HepG2 (cell line): ENCODE measurements around the gene PTPRM. TPM values are rescaled to one million over a fixed set of nuclear protein-coding genes. Genes with fewer than 3 reads are reported as not detected.

ENCODE experiments used
- ATAC-seq: fragments of 200-7000 bp; cut with Tn5 transposase; 3 replicates; pipeline ENCODE4 v1.9.1; 2020; ENCODE audit warnings: mild to moderate bottlenecking, moderate library complexity
- BruUV-seq: library from RNA; stranded (reverse); fragments of 400-500 nt; replicated peaks from 2 replicates; lab custom pipeline; 2021; lab: Mats Ljungman, UMichigan
- CTCF ChIA-PET: fragments of 300-600 bp; formaldehyde crosslinking; extraction: SDS; loops from one replicate; lab custom pipeline; 2021; ENCODE audit warnings: low total read pairs, inconsistent platforms, low intra/inter-chr PET ratio; lab: Yijun Ruan, JAX
- POLR2A ChIA-PET: fragments of 350-600 bp; sonication (Branson Sonifier 250); formaldehyde crosslinking; loops from one replicate; lab custom pipeline; 2020; ENCODE audit warnings: antibody characterized with exemption, inconsistent platforms; lab: Yijun Ruan, JAX
- DNase-seq: peaks from one replicate; pipeline ENCODE4 v3.0.0-alpha.2; 2015; ENCODE audit warnings: low spot score
- FAIRE-seq: peaks from 3 replicates; lab custom pipeline; 2011; peaks lifted over from hg19 to GRCh38; lab: Jason Lieb, UNC
- H2AFZ ChIP-seq: one replicate; pipeline ENCODE4 v1.6.1; 2011; ENCODE audit warnings: low read length, inconsistent platforms
- H3K27ac ChIP-seq: fragments of 300-600 bp; 3 replicates; pipeline ENCODE4 v1.8.0; 2011; ENCODE audit warnings: mixed run types, mild to moderate bottlenecking, mixed read lengths, low read length, inconsistent platforms; ENCODE audit not compliant: insufficient read depth; ENCODE audit errors: extremely low read length
- H3K27me3 ChIP-seq, 2 experiments: fragments of 200-600 bp in 1 of 2; 2 replicates in 1 of 2; 3 replicates in 1 of 2; pipeline versions ENCODE4 v1.6.0 to v1.8.0; 2011; ENCODE audit warnings: low read length in 2 of 2, mild to moderate bottlenecking in 2 of 2, moderate library complexity in 2 of 2, inconsistent platforms in 1 of 2; ENCODE audit not compliant: insufficient read depth in 2 of 2, control insufficient read depth in 1 of 2
- H3K36me3 ChIP-seq, 2 experiments: fragments of 200-600 bp in 1 of 2; replicated peaks in 1 of 2; 2 replicates in 1 of 2; 3 replicates in 1 of 2; pipeline versions ENCODE4 v1.5.1 to v1.8.0; 2011; ENCODE audit warnings: low read length in 2 of 2, inconsistent platforms in 1 of 2; ENCODE audit not compliant: insufficient read depth in 2 of 2, control insufficient read depth in 1 of 2
- H3K4me1 ChIP-seq: 2 replicates; pipeline ENCODE4 v1.5.1; 2012; ENCODE audit warnings: low read length, inconsistent platforms; ENCODE audit not compliant: insufficient read depth
- H3K4me2 ChIP-seq: 2 replicates; pipeline ENCODE4 v1.6.0; 2011; ENCODE audit warnings: low read depth, low read length, inconsistent platforms
- H3K4me3 ChIP-seq, 3 experiments: fragments of 200-600 bp in 1 of 3; sonication (generic), shearing (Covaris generic) in 1 of 3; replicated peaks in 1 of 3; 2 replicates each; pipeline ENCODE4 v1.5.1; 2011 to 2016; ENCODE audit warnings: low read length in 3 of 3, inconsistent platforms in 2 of 3, low read depth in 2 of 3, mild to moderate bottlenecking in 2 of 3, control low read depth in 1 of 3, mixed read lengths in 1 of 3; ENCODE audit not compliant: insufficient read depth in 1 of 3
- H3K79me2 ChIP-seq: one replicate; pipeline ENCODE4 v1.6.1; 2011; ENCODE audit warnings: low read length, inconsistent platforms; ENCODE audit not compliant: insufficient read depth
- H3K9ac ChIP-seq: 2 replicates; pipeline ENCODE4 v1.6.0; 2011; ENCODE audit warnings: mild to moderate bottlenecking, low read depth, low read length, inconsistent platforms; ENCODE audit not compliant: insufficient read depth
- H3K9me3 ChIP-seq: 2 replicates; pipeline ENCODE4 v1.5.1; 2012; ENCODE audit warnings: mild to moderate bottlenecking, low read length
- H4K20me1 ChIP-seq: 2 replicates; pipeline ENCODE4 v1.6.0; 2011; ENCODE audit warnings: inconsistent platforms, mild to moderate bottlenecking, low read length, moderate library complexity; ENCODE audit not compliant: insufficient read depth
- FIP1L1 ChIP-seq: fragments of 200-400 bp; formaldehyde crosslinking; IDR thresholded peaks from 2 replicates; pipeline ENCODE4 v1.6.1; 2018; ENCODE audit warnings: low read depth, mild to moderate bottlenecking, low read length, moderate library complexity, borderline replicate concordance; ENCODE audit not compliant: insufficient read depth
- HIVEP1 ChIP-seq: sonication (generic); formaldehyde crosslinking; IDR thresholded peaks from 2 replicates; pipeline ENCODE4 v1.4.0; 2020; ENCODE audit warnings: mild to moderate bottlenecking, missing genetic modification reagents
- NFIC ChIP-seq: IDR thresholded peaks from 2 replicates; pipeline ENCODE4 v1.6.1; 2012; ENCODE audit warnings: mild to moderate bottlenecking, low read length, inconsistent platforms
- NR2F2 ChIP-seq: IDR thresholded peaks from 2 replicates; pipeline ENCODE4 v1.6.1; 2012; ENCODE audit warnings: low read depth, inconsistent platforms, borderline replicate concordance
- SIN3A ChIP-seq: IDR thresholded peaks from 2 replicates; pipeline ENCODE4 v1.6.1; 2011; ENCODE audit warnings: low read depth, mild to moderate bottlenecking, control low read depth, low read length, borderline replicate concordance
- SNAPC2 ChIP-seq: sonication (generic); formaldehyde crosslinking; IDR thresholded peaks from 2 replicates; pipeline ENCODE4 v1.8.1; 2022; ENCODE audit warnings: mild to moderate bottlenecking, missing genetic modification reagents
- SOX5 ChIP-seq: IDR thresholded peaks from 2 replicates; pipeline ENCODE4 v1.6.1; 2016; ENCODE audit warnings: borderline replicate concordance
- SP2 ChIP-seq: sonication (generic); formaldehyde crosslinking; IDR thresholded peaks from 2 replicates; pipeline ENCODE4 v1.5.1; 2020; ENCODE audit warnings: mild to moderate bottlenecking, missing genetic modification reagents
- TRIM24 ChIP-seq: sonication (generic); formaldehyde crosslinking; IDR thresholded peaks from 2 replicates; pipeline ENCODE4 v1.8.0; 2022; ENCODE audit warnings: mild to moderate bottlenecking, missing genetic modification reagents
- XBP1 ChIP-seq: sonication (generic); formaldehyde crosslinking; IDR thresholded peaks from 2 replicates; pipeline ENCODE4 v1.5.0; 2020; ENCODE audit warnings: missing genetic modification reagents
- ZBTB20 ChIP-seq: sonication (generic); formaldehyde crosslinking; IDR thresholded peaks from 2 replicates; pipeline ENCODE4 v1.8.1; 2023; ENCODE audit warnings: missing genetic modification reagents, low read depth, mild to moderate bottlenecking, borderline replicate concordance
- ZBTB7A ChIP-seq: sonication (generic); formaldehyde crosslinking; IDR thresholded peaks from 2 replicates; pipeline ENCODE4 v1.8.0; 2022; ENCODE audit warnings: mild to moderate bottlenecking, missing genetic modification reagents
- ZMAT3 ChIP-seq: sonication (generic); formaldehyde crosslinking; conservative IDR thresholded peaks from 2 replicates; pipeline ENCODE4 v1.7.0; 2021; ENCODE audit warnings: missing genetic modification reagents
- ZNF282 ChIP-seq: fragments of 450-650 bp; IDR thresholded peaks from 2 replicates; pipeline ENCODE4 v1.6.1; 2018; ENCODE audit not compliant: partially characterized antibody
- ZNF446 ChIP-seq: sonication (generic); formaldehyde crosslinking; IDR thresholded peaks from 2 replicates; pipeline ENCODE4 v1.5.0; 2020; ENCODE audit warnings: mild to moderate bottlenecking, missing genetic modification reagents
- ZNF468 ChIP-seq: sonication (generic); formaldehyde crosslinking; IDR thresholded peaks from 2 replicates; pipeline ENCODE4 v1.8.0; 2022; ENCODE audit warnings: mild to moderate bottlenecking, moderate library complexity, missing genetic modification reagents
- ZNF556 ChIP-seq: sonication (generic); formaldehyde crosslinking; IDR thresholded peaks from 2 replicates; pipeline ENCODE4 v1.4.0; 2020; ENCODE audit warnings: mild to moderate bottlenecking, missing genetic modification reagents, borderline replicate concordance
- ZNF660 ChIP-seq: sonication (generic); formaldehyde crosslinking; IDR thresholded peaks from 2 replicates; pipeline ENCODE4 v1.5.1; 2020; ENCODE audit warnings: mild to moderate bottlenecking, low read depth, missing genetic modification reagents, borderline replicate concordance
- ZSCAN21 ChIP-seq: sonication (generic); formaldehyde crosslinking; IDR thresholded peaks from 2 replicates; pipeline ENCODE4 v1.8.0; 2022; ENCODE audit warnings: mild to moderate bottlenecking, missing genetic modification reagents, moderate library complexity, borderline replicate concordance
- WGBS: methylation state at CpG from one replicate; pipeline ENCODE4 v1.1.6; 2017; ENCODE audit warnings: low lambda C conversion rate; 5-methylcytosine and 5-hydroxymethylcytosine counted together
- in situ Hi-C: cut with HindIII; loops from 2 replicates; pipeline ENCODE4 v1.10.0; 2017; ENCODE audit warnings: low pct_unique_long_range_greater_than_20kb; ENCODE audit not compliant: extremely low pct_ligation_motif_present
- intact Hi-C: fragments of 100-400 bp; cut with micrococcal nuclease; formaldehyde crosslinking; loops from one replicate; pipeline ENCODE4 v1.10.0; 2022; ENCODE audit not compliant: unreplicated experiment
- polyA plus RNA-seq, 8 experiments: library from polyadenylated mRNA; depleted of rRNA in 3 of 8; stranded (reverse) in 7 of 8; unstranded in 1 of 8; fragments of >200 nt; fragmentation: Illumina TruSeq in 4 of 8; extraction: Trizol in 4 of 8; gene quantifications; 2 replicates each; pipeline versions ENCODE4 v1.2.1 to v1.2.3, GENCODE V29; 2011 to 2016; ENCODE audit warnings: low read depth in 4 of 8, missing spikeins in 1 of 8, mixed read lengths in 1 of 8; ENCODE audit not compliant: insufficient read depth in 1 of 8
- total RNA-seq, 5 experiments: library from RNA; depleted of rRNA; stranded (reverse); fragments of >200 nt; fragmentation: Illumina TruSeq; extraction: Trizol; gene quantifications; 2 replicates each; pipeline ENCODE4 v1.2.3, GENCODE V29; 2016; ENCODE audit warnings: low read depth in 1 of 5
- TF ChIP-seq, protein P1 (sequence below): sonication (generic); formaldehyde crosslinking; IDR thresholded peaks from 2 replicates; pipeline ENCODE4 v1.8.0; 2022; ENCODE audit warnings: missing genetic modification reagents, mild to moderate bottlenecking, borderline replicate concordance

Gene PTPRM
- total and polyA plus RNA-seq, 2 of the 13 experiments (the other 11 are each of a cell fraction or from before 2014, with no cell fraction given) = 12.6 to 108 TPM

DNA sequence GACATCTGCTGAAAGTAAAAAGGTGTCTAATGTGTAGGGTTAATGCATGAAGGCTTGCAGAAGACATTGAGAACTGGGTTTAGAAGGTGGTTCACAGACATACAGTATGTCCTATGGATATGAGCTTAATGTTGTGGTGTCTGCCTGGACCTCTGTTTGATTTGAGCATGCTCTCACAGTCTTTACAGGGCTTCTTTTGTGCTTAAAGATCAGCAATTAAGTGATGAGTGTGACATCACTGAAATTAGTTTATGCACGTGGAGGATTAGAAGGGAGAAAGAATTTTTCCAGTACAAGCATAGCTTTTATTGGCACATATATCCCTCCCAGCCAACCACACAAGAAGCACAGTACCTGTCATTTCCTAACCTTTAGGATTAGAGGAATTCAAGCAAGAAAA, 674.6 kb downstream of the PTPRM start:
- H3K9ac ChIP-seq = no peak overlapping the region
- no peak for ATAC-seq
- no peak for TF ChIP-seq NFIC
- TF ChIP-seq HIVEP1 (CRISPR knock-in tag) = no peak
- TF ChIP-seq XBP1 (CRISPR knock-in tag) = no peak
- TF ChIP-seq ZSCAN21 (CRISPR knock-in tag) = no peak
- TF ChIP-seq SOX5 (CRISPR knock-in tag) = no peak
- TF ChIP-seq ZNF446 = no peak
- no peak for TF ChIP-seq ZBTB7A
- TF ChIP-seq TRIM24 (CRISPR knock-in tag) = no peak
- no peak for TF ChIP-seq SP2
- no peak for TF ChIP-seq SIN3A
- no peak for TF ChIP-seq FIP1L1
- no peak for TF ChIP-seq ZNF282
- TF ChIP-seq, protein P1, sequence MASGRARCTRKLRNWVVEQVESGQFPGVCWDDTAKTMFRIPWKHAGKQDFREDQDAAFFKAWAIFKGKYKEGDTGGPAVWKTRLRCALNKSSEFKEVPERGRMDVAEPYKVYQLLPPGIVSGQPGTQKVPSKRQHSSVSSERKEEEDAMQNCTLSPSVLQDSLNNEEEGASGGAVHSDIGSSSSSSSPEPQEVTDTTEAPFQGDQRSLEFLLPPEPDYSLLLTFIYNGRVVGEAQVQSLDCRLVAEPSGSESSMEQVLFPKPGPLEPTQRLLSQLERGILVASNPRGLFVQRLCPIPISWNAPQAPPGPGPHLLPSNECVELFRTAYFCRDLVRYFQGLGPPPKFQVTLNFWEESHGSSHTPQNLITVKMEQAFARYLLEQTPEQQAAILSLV (CRISPR knock-in tag) = no peak
- no peak for TF ChIP-seq ZNF468 (CRISPR knock-in tag)
- no peak for TF ChIP-seq SNAPC2
- TF ChIP-seq ZBTB20 (CRISPR knock-in tag) = no peak
- TF ChIP-seq ZNF660 (CRISPR knock-in tag) = no peak
- no peak for TF ChIP-seq NR2F2
- TF ChIP-seq ZMAT3 = no peak
- TF ChIP-seq ZNF556 (CRISPR knock-in tag) = no peak
- TF ChIP-seq, all 625 proteins: peak for 0
- intact Hi-C loops (no loop called here), in situ Hi-C loops (loop anchor here (25.0 kb wide), 1 partner anchor 104 kb away; no protein-coding TSS in a partner anchor)
- H3K9me3 ChIP-seq = no peaks in the 10 kb centered on the region
- ChIA-PET POLR2A (no interaction called here), CTCF (no interaction called here)
- no peak overlapping the region for H3K4me3 ChIP-seq
- no peaks in the 10 kb centered on the region for H4K20me1 ChIP-seq
- no peaks in the 10 kb centered on the region for H3K79me2 ChIP-seq
- H3K27me3 ChIP-seq = no peaks in the 10 kb centered on the region
- H3K27ac ChIP-seq = no peak overlapping the region
- H2AFZ ChIP-seq = no peak overlapping the region
- 100% methylated on average over 1 of the region's 1 CpG for WGBS
- no TSS peak for BruUV-seq
- FAIRE-seq (no peak), DNase-seq (no peak)
- H3K4me2 ChIP-seq = no peak overlapping the region
- no peaks in the 10 kb centered on the region; a peak in 2 of 5 replicates for H3K36me3 ChIP-seq
- H3K4me1 ChIP-seq = peaks cover 21% of the 10 kb centered on the region
